ENCODE data around the gene DHRS12.

The DHRS12 gene

GRCh38 chr13:51724721-51725120 lies 79.2 kb downstream of the DHRS12 start:
- no peak for DNase-seq (ENCODE audit: low read depth)

- no peak for DNase-seq (ENCODE audit: low read depth)
Observed at GRCh38 chr13:51723529-51723928, 80.4 kb downstream of the DHRS12 start.

GRCh38 chr13:51721496-51721895 lies 82.5 kb downstream of the DHRS12 start:
- DNase-seq (ENCODE audit: low read depth), result no peak

GRCh38 chr13:51719394-51719793 lies 84.6 kb downstream of the DHRS12 start:
- DNase-seq (ENCODE audit: low read depth), result no peak
